HG03175 (cell line): Measurements from ENCODE around the gene LIN7B.

Experiments used
- ATAC-seq: cut with Tn5 transposase; IDR thresholded peaks from one replicate; pipeline ENCODE4 v1.9.1; 2021; ENCODE audit warnings: mild to moderate bottlenecking, moderate library complexity; ENCODE audit not compliant: unreplicated experiment

The LIN7B gene

GRCh38 chr19:49094505-49095482, 19.4 kb upstream of the LIN7B start:
- ATAC-seq, result no peak

GRCh38 chr19:49097453-49098288, 16.5 kb upstream of the LIN7B start:
- ATAC-seq, result no peak

- ATAC-seq, result no peak
Measured at GRCh38 chr19:49098795-49099194, 15.4 kb upstream of the LIN7B start.

GRCh38 chr19:49101160-49101559, 13.0 kb upstream of the LIN7B start:
- ATAC-seq, result no peak

- ATAC-seq, result no peak
Measured at GRCh38 chr19:49102303-49102702, 11.9 kb upstream of the LIN7B start.

GRCh38 chr19:49103331-49104085, 10.7 kb upstream of the LIN7B start:
- ATAC-seq, result no peak

GRCh38 chr19:49104229-49104864, 9.8 kb upstream of the LIN7B start:
- no peak for ATAC-seq

- no peak for ATAC-seq
Measured at GRCh38 chr19:49106648-49107135, 7.5 kb upstream of the LIN7B start.

- ATAC-seq, result no peak
Measured at GRCh38 chr19:49107625-49108459, 6.3 kb upstream of the LIN7B start.

GRCh38 chr19:49109051-49109450, 5.1 kb upstream of the LIN7B start:
- no peak for ATAC-seq

GRCh38 chr19:49109569-49110233, 4.5 kb upstream of the LIN7B start:
- no peak for ATAC-seq

- no peak for ATAC-seq
Measured at GRCh38 chr19:49110567-49110966, 3.6 kb upstream of the LIN7B start.

GRCh38 chr19:49111218-49111998, 2.8 kb upstream of the LIN7B start:
- no peak for ATAC-seq

GRCh38 chr19:49114630-49115363, 627 bp downstream of the LIN7B start:
- no peak for ATAC-seq

- ATAC-seq, result no peak
Measured at GRCh38 chr19:49116544-49116943, 2.4 kb downstream of the LIN7B start.

- ATAC-seq, result no peak
Measured at GRCh38 chr19:49117677-49118564, 3.8 kb downstream of the LIN7B start.
